ENCODE data around the gene TSPAN5. TPM values are rescaled to one million over a fixed set of nuclear protein-coding genes. Genes with fewer than 3 reads are reported as not detected.

Gene TSPAN5
- total RNA-seq, 5 donors from 2014 or later (not counting 1 experiment from before 2014, with no cell fraction given): 9.6 to 12.4 (median 10.3) TPM

GRCh38 chr4:98638661-98639060, 19.8 kb downstream of the TSPAN5 start:
- H3K27ac Mint-ChIP-seq: peak overlapping the region in 1 of 2 donors; percentile 90

GRCh38 chr4:98634061-98634460, 24.4 kb downstream of the TSPAN5 start:
- no peak overlapping the region for H3K4me3 Mint-ChIP-seq
- peaks cover 5% of the 10 kb centered on the region for H3K36me3 Mint-ChIP-seq
- no peak overlapping the region for H3K27ac ChIP-seq (ENCODE audit: low read length)
- H3K27me3 ChIP-seq (replicated peaks in 1 of 2; ENCODE audit: control insufficient read depth in 2 of 2, extremely low read depth in 1 of 2, insufficient read depth in 2 of 2, low read length in 1 of 2): no peaks in the 10 kb centered on the region
- DNase-seq (no peak), ATAC-seq (replicated peaks in 1 of 4) (no peak)
- H3K27ac Mint-ChIP-seq: no peak overlapping the region
- WGBS (ENCODE audit: insufficient coverage): no CpG with 5 or more reads among the region's 1 CpG
- H3K4me1 ChIP-seq (ENCODE audit: control insufficient read depth in 1 of 2, extremely low read depth in 1 of 2, insufficient read depth in 2 of 2, low read length in 2 of 2): peaks cover 0 to 5% of the 10 kb centered on the region in 2 experiments
- no peak overlapping the region for H3K4me3 ChIP-seq (ENCODE audit: control insufficient read depth in 1 of 2, extremely low read depth in 1 of 2, low read length in 1 of 2)
- ChIA-PET POLR2A (no interaction called here), CTCF (no interaction called here)
- no peaks in the 10 kb centered on the region for H3K36me3 ChIP-seq (ENCODE audit: control insufficient read depth in 2 of 2, extremely low read depth in 1 of 2, insufficient read depth in 1 of 2, low read length in 1 of 2)
- no peaks in the 10 kb centered on the region for H3K9me3 Mint-ChIP-seq
- no peaks in the 10 kb centered on the region for H3K27me3 Mint-ChIP-seq
- H3K9me3 ChIP-seq: no peaks in the 10 kb centered on the region
- peaks cover 32 to 42% (median 39%) of the 10 kb centered on the region in 3 donors for H3K4me1 Mint-ChIP-seq

More at GRCh38 chr4:98638661-98639060, 19.8 kb downstream of the TSPAN5 start:
- H3K27ac ChIP-seq (ENCODE audit: low read length): peak overlapping the region; percentile 57
- H3K27me3 ChIP-seq (replicated peaks in 1 of 2; ENCODE audit: control insufficient read depth in 2 of 2, extremely low read depth in 1 of 2, insufficient read depth in 2 of 2, low read length in 1 of 2): no peaks in the 10 kb centered on the region
- no peak for ATAC-seq (replicated peaks in 1 of 4)
- no peaks in the 10 kb centered on the region for H3K36me3 ChIP-seq (ENCODE audit: control insufficient read depth in 2 of 2, extremely low read depth in 1 of 2, insufficient read depth in 1 of 2, low read length in 1 of 2)
- no peak for DNase-seq
- no peak overlapping the region for H3K4me3 ChIP-seq (ENCODE audit: control insufficient read depth in 1 of 2, extremely low read depth in 1 of 2, low read length in 1 of 2)
- POLR2A ChIA-PET: interaction anchor here in 1 of 2 donors (0.6 kb wide), 1 partner anchor 97 kb away, joined by 3 read pairs; no protein-coding TSS in a partner anchor
- peak overlapping the region in 2 of 3 donors; percentile 70 to 78 for H3K4me3 Mint-ChIP-seq
- peaks cover 37 to 51% (median 48%) of the 10 kb centered on the region in 3 donors for H3K4me1 Mint-ChIP-seq
- peaks cover 4% of the 10 kb centered on the region for H3K36me3 Mint-ChIP-seq
- no peaks in the 10 kb centered on the region for H3K9me3 Mint-ChIP-seq
- peaks cover 0 to 16% of the 10 kb centered on the region in 2 experiments for H3K4me1 ChIP-seq (ENCODE audit: control insufficient read depth in 1 of 2, extremely low read depth in 1 of 2, insufficient read depth in 2 of 2, low read length in 2 of 2)
- WGBS (ENCODE audit: insufficient coverage): 90% methylated on average over 3 of the region's 5 CpGs
- CTCF ChIA-PET: interaction anchor here in 1 of 2 donors (1.6 kb wide), 1 partner anchor 19 kb away, joined by 6 read pairs; the partner anchor contains the start of gene TSPAN5
- H3K27me3 Mint-ChIP-seq: no peaks in the 10 kb centered on the region
- H3K9me3 ChIP-seq: no peaks in the 10 kb centered on the region

- Histone ChIP-seq H3K36me3 (ENCODE audit: control insufficient read depth in 2 of 2, extremely low read depth in 1 of 2, insufficient read depth in 1 of 2, low read length in 1 of 2) (no peaks in the 10 kb centered on the region), H3K27me3 (replicated peaks in 1 of 2; ENCODE audit: control insufficient read depth in 2 of 2, extremely low read depth in 1 of 2, insufficient read depth in 2 of 2, low read length in 1 of 2) (no peaks in the 10 kb centered on the region), H3K4me3 (ENCODE audit: control insufficient read depth in 1 of 2, extremely low read depth in 1 of 2, low read length in 1 of 2) (no peak overlapping the region), H3K27ac (ENCODE audit: low read length) (no peak overlapping the region), H3K9me3 (no peaks in the 10 kb centered on the region), H3K4me1 (ENCODE audit: control insufficient read depth in 1 of 2, extremely low read depth in 1 of 2, insufficient read depth in 2 of 2, low read length in 2 of 2) (no peaks in the 10 kb centered on the region)
- no peaks in the 10 kb centered on the region for H3K9me3 Mint-ChIP-seq
- POLR2A ChIA-PET: no interaction called here
- no peak overlapping the region for H3K27ac Mint-ChIP-seq
- no peak for ATAC-seq (replicated peaks in 1 of 4)
- peaks cover 5% of the 10 kb centered on the region for H3K36me3 Mint-ChIP-seq
- peaks cover 23 to 37% (median 31%) of the 10 kb centered on the region in 3 donors for H3K4me1 Mint-ChIP-seq
- CTCF ChIA-PET: no interaction called here
- DNase-seq: no peak
- H3K4me3 Mint-ChIP-seq: no peak overlapping the region
- H3K27me3 Mint-ChIP-seq: no peaks in the 10 kb centered on the region
- 100% methylated on average over 1 of the region's 3 CpGs for WGBS (ENCODE audit: insufficient coverage)
Measured at GRCh38 chr4:98633159-98633558, 25.3 kb downstream of the TSPAN5 start.

GRCh38 chr4:98632258-98632657, 26.2 kb downstream of the TSPAN5 start:
- peaks cover 29 to 42% (median 34%) of the 10 kb centered on the region in 3 donors for H3K4me1 Mint-ChIP-seq
- H3K36me3 Mint-ChIP-seq: peaks cover 5% of the 10 kb centered on the region
- no peak for DNase-seq

GRCh38 chr4:98631506-98631905, 26.9 kb downstream of the TSPAN5 start:
- WGBS (ENCODE audit: insufficient coverage): 87% methylated on average over 2 of the region's 3 CpGs
- no peaks in the 10 kb centered on the region for H3K36me3 ChIP-seq (ENCODE audit: control insufficient read depth in 2 of 2, extremely low read depth in 1 of 2, insufficient read depth in 1 of 2, low read length in 1 of 2)
- Mint-ChIP-seq H3K4me1 (peaks cover 35 to 46% (median 40%) of the 10 kb centered on the region in 3 donors), H3K9me3 (no peaks in the 10 kb centered on the region), H3K4me3 (no peak overlapping the region), H3K27ac (no peak overlapping the region), H3K36me3 (peaks cover 5% of the 10 kb centered on the region), H3K27me3 (no peaks in the 10 kb centered on the region)
- no peak for ATAC-seq (replicated peaks in 1 of 4)
- H3K27ac ChIP-seq (ENCODE audit: low read length): no peak overlapping the region
- CTCF ChIA-PET: no interaction called here
- H3K4me1 ChIP-seq (ENCODE audit: control insufficient read depth in 1 of 2, extremely low read depth in 1 of 2, insufficient read depth in 2 of 2, low read length in 2 of 2): peaks cover 0 to under 1% of the 10 kb centered on the region in 2 experiments
- POLR2A ChIA-PET: no interaction called here
- no peak overlapping the region for H3K4me3 ChIP-seq (ENCODE audit: control insufficient read depth in 1 of 2, extremely low read depth in 1 of 2, low read length in 1 of 2)
- no peaks in the 10 kb centered on the region for H3K27me3 ChIP-seq (replicated peaks in 1 of 2; ENCODE audit: control insufficient read depth in 2 of 2, extremely low read depth in 1 of 2, insufficient read depth in 2 of 2, low read length in 1 of 2)
- no peak for DNase-seq
- no peaks in the 10 kb centered on the region for H3K9me3 ChIP-seq

More at GRCh38 chr4:98632258-98632657, 26.2 kb downstream of the TSPAN5 start:
- Histone ChIP-seq H3K4me1 (ENCODE audit: control insufficient read depth in 1 of 2, extremely low read depth in 1 of 2, insufficient read depth in 2 of 2, low read length in 2 of 2) (no peaks in the 10 kb centered on the region), H3K27me3 (replicated peaks in 1 of 2; ENCODE audit: control insufficient read depth in 2 of 2, extremely low read depth in 1 of 2, insufficient read depth in 2 of 2, low read length in 1 of 2) (no peaks in the 10 kb centered on the region), H3K27ac (ENCODE audit: low read length) (no peak overlapping the region), H3K4me3 (ENCODE audit: control insufficient read depth in 1 of 2, extremely low read depth in 1 of 2, low read length in 1 of 2) (no peak overlapping the region), H3K36me3 (ENCODE audit: control insufficient read depth in 2 of 2, extremely low read depth in 1 of 2, insufficient read depth in 1 of 2, low read length in 1 of 2) (no peaks in the 10 kb centered on the region), H3K9me3 (no peaks in the 10 kb centered on the region)
- no peak overlapping the region for H3K4me3 Mint-ChIP-seq
- H3K9me3 Mint-ChIP-seq: no peaks in the 10 kb centered on the region
- no peak for ATAC-seq (replicated peaks in 1 of 4)
- 83% methylated on average over 2 of the region's 4 CpGs for WGBS (ENCODE audit: insufficient coverage)
- H3K27ac Mint-ChIP-seq: no peak overlapping the region
- ChIA-PET POLR2A (no interaction called here), CTCF (no interaction called here)
- H3K27me3 Mint-ChIP-seq: no peaks in the 10 kb centered on the region

- POLR2A ChIA-PET: interaction anchor here in 1 of 2 donors (0.6 kb wide), 1 partner anchor 193 kb away, joined by 4 read pairs; no protein-coding TSS in a partner anchor
- no peaks in the 10 kb centered on the region for H3K9me3 Mint-ChIP-seq
- H3K4me1 Mint-ChIP-seq: peaks cover 41 to 52% (median 45%) of the 10 kb centered on the region in 3 donors
Measured at GRCh38 chr4:98630737-98631454, 27.5 kb downstream of the TSPAN5 start.

More at GRCh38 chr4:98630737-98631454, 27.5 kb downstream of the TSPAN5 start:
- H3K27ac ChIP-seq (ENCODE audit: low read length): no peak overlapping the region
- H3K36me3 Mint-ChIP-seq: peaks cover 5% of the 10 kb centered on the region
- H3K27me3 ChIP-seq (replicated peaks in 1 of 2; ENCODE audit: control insufficient read depth in 2 of 2, extremely low read depth in 1 of 2, insufficient read depth in 2 of 2, low read length in 1 of 2): no peaks in the 10 kb centered on the region
- no peak overlapping the region for H3K4me3 ChIP-seq (ENCODE audit: control insufficient read depth in 1 of 2, extremely low read depth in 1 of 2, low read length in 1 of 2)
- CTCF ChIA-PET: no interaction called here
- no peak overlapping the region for H3K4me3 Mint-ChIP-seq
- WGBS (ENCODE audit: insufficient coverage): 96% methylated on average over 3 of the region's 8 CpGs
- H3K36me3 ChIP-seq (ENCODE audit: control insufficient read depth in 2 of 2, extremely low read depth in 1 of 2, insufficient read depth in 1 of 2, low read length in 1 of 2): no peaks in the 10 kb centered on the region
- DNase-seq: no peak
- no peaks in the 10 kb centered on the region for H3K9me3 ChIP-seq
- H3K27ac Mint-ChIP-seq: peak overlapping the region in 1 of 2 donors; percentile 0
- H3K27me3 Mint-ChIP-seq: no peaks in the 10 kb centered on the region
- no peak for ATAC-seq (replicated peaks in 1 of 4)
- peaks cover 0 to 3% of the 10 kb centered on the region in 2 experiments for H3K4me1 ChIP-seq (ENCODE audit: control insufficient read depth in 1 of 2, extremely low read depth in 1 of 2, insufficient read depth in 2 of 2, low read length in 2 of 2)

All from T-cell (primary cell).